Neural progenitor cell (in vitro differentiated cells): ENCODE data around the gene UBXN6. TPM values are rescaled to one million over a fixed set of nuclear protein-coding genes. Genes with fewer than 3 reads are reported as not detected.

Experiments
- DNase-seq: peaks from one replicate; pipeline ENCODE4 v3.0.0-alpha.2; 2016; ENCODE audit warnings: low spot score
- H2AFZ ChIP-seq: fragments of 200-600 bp; sonication (generic); replicated peaks from 2 replicates; pipeline ENCODE4 v1.6.1; 2016; ENCODE audit warnings: antibody characterized with exemption
- H3F3A ChIP-seq: fragments of 200-600 bp; sonication (generic); 2 replicates; pipeline ENCODE4 v1.6.1; 2016; ENCODE audit warnings: antibody characterized with exemption, low read depth
- H3K27ac ChIP-seq: fragments of 200-600 bp; sonication (generic); 2 replicates; pipeline ENCODE4 v1.5.1; 2016; ENCODE audit warnings: mild to moderate bottlenecking
- H3K27me3 ChIP-seq: fragments of 200-600 bp; sonication (generic); 2 replicates; pipeline ENCODE4 v1.6.1; 2016; ENCODE audit warnings: mild to moderate bottlenecking, moderate library complexity
- H3K36me3 ChIP-seq: fragments of 200-600 bp; sonication (generic); 2 replicates; pipeline ENCODE4 v1.5.1; 2016
- H3K4me1 ChIP-seq: fragments of 200-600 bp; sonication (generic); 2 replicates; pipeline ENCODE4 v1.6.1; 2016; ENCODE audit warnings: mixed run types
- H3K4me2 ChIP-seq: fragments of 200-600 bp; sonication (generic); 2 replicates; pipeline ENCODE4 v1.6.1; 2016
- H3K4me3 ChIP-seq: fragments of 200-600 bp; sonication (generic); 2 replicates; pipeline ENCODE4 v1.5.1; 2016
- H3K79me2 ChIP-seq: fragments of 200-600 bp; sonication (generic); 2 replicates; pipeline ENCODE4 v1.6.1; 2016; ENCODE audit warnings: low read depth
- H3K9ac ChIP-seq: fragments of 200-600 bp; sonication (generic); 2 replicates; pipeline ENCODE4 v1.6.1; 2016
- H3K9me3 ChIP-seq: fragments of 200-600 bp; sonication (generic); 2 replicates; pipeline ENCODE4 v1.5.1; 2016; ENCODE audit warnings: low read depth
- H4K20me1 ChIP-seq: fragments of 200-600 bp; sonication (generic); 2 replicates; pipeline ENCODE4 v1.6.1; 2016; ENCODE audit warnings: low read depth
- H3K27ac Mint-ChIP-seq: 3 replicates; pipeline ENCODE4 v1.8.0; 2021; ENCODE audit warnings: mixed read lengths
- H3K27me3 Mint-ChIP-seq: 2 replicates; pipeline ENCODE4 v1.8.0; 2022; ENCODE audit warnings: low read depth, mild to moderate bottlenecking, inconsistent platforms, moderate library complexity, mixed read lengths; ENCODE audit not compliant: insufficient read depth
- H3K36me3 Mint-ChIP-seq: 3 replicates; pipeline ENCODE4 v1.8.0; 2021; ENCODE audit warnings: mixed read lengths
- H3K4me1 Mint-ChIP-seq: 3 replicates; pipeline ENCODE4 v1.8.0; 2021; ENCODE audit warnings: mixed read lengths
- H3K4me3 Mint-ChIP-seq: 3 replicates; pipeline ENCODE4 v1.8.0; 2021; ENCODE audit warnings: mild to moderate bottlenecking, moderate library complexity, mixed read lengths
- H3K9me3 Mint-ChIP-seq: 3 replicates; pipeline ENCODE4 v1.8.0; 2020; ENCODE audit warnings: mixed read lengths
- EZH2 ChIP-seq: fragments of 200-600 bp; sonication (generic); IDR thresholded peaks from 2 replicates; pipeline ENCODE4 v1.6.1; 2017; ENCODE audit warnings: antibody characterized with exemption, mild to moderate bottlenecking, moderate library complexity
- EZH2phosphoT487 ChIP-seq: fragments of 200-600 bp; sonication (generic); IDR thresholded peaks from 2 replicates; pipeline ENCODE4 v1.6.1; 2017; ENCODE audit warnings: antibody characterized with exemption
- total RNA-seq: library from RNA; depleted of rRNA; stranded (reverse); fragments of >200 nt; gene quantifications from 2 replicates; pipeline ENCODE4 v1.2.3, GENCODE V29; 2015; ENCODE audit warnings: low replicate concordance
- TF ChIP-seq, protein P1 (sequence below): fragments of 200-600 bp; sonication (generic); IDR thresholded peaks from 2 replicates; pipeline ENCODE4 v1.5.1; 2017; ENCODE audit warnings: antibody characterized with exemption, mild to moderate bottlenecking

Gene UBXN6
- total RNA-seq, 1 donor from 2014 or later, result 24.9 TPM

- Mint-ChIP-seq H3K27ac (no peak overlapping the region), H3K27me3 (peaks cover 3% of the 10 kb centered on the region), H3K9me3 (no peaks in the 10 kb centered on the region), H3K4me3 (no peak overlapping the region), H3K4me1 (no peaks in the 10 kb centered on the region), H3K36me3 (peaks cover 2% of the 10 kb centered on the region)
- Histone ChIP-seq H4K20me1 (peaks cover 3% of the 10 kb centered on the region), H3K4me2 (no peak overlapping the region), H3K27ac (no peak overlapping the region), H3K9me3 (no peaks in the 10 kb centered on the region), H3K4me3 (no peak overlapping the region), H2AFZ (no peak overlapping the region), H3K36me3 (no peaks in the 10 kb centered on the region), H3K9ac (no peak overlapping the region), H3K4me1 (no peaks in the 10 kb centered on the region), H3F3A (peaks cover 4% of the 10 kb centered on the region), H3K79me2 (no peaks in the 10 kb centered on the region), H3K27me3 (no peaks in the 10 kb centered on the region)
- DNase-seq, result no peak
- TF ChIP-seq EZH2phosphoT487, result no peak
- TF ChIP-seq, protein P1, sequence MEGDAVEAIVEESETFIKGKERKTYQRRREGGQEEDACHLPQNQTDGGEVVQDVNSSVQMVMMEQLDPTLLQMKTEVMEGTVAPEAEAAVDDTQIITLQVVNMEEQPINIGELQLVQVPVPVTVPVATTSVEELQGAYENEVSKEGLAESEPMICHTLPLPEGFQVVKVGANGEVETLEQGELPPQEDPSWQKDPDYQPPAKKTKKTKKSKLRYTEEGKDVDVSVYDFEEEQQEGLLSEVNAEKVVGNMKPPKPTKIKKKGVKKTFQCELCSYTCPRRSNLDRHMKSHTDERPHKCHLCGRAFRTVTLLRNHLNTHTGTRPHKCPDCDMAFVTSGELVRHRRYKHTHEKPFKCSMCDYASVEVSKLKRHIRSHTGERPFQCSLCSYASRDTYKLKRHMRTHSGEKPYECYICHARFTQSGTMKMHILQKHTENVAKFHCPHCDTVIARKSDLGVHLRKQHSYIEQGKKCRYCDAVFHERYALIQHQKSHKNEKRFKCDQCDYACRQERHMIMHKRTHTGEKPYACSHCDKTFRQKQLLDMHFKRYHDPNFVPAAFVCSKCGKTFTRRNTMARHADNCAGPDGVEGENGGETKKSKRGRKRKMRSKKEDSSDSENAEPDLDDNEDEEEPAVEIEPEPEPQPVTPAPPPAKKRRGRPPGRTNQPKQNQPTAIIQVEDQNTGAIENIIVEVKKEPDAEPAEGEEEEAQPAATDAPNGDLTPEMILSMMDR, result no peak
- TF ChIP-seq EZH2, result no peak
These were observed 38.7 kb upstream of the UBXN6 start for GRCh38 chr19:4496304-4496703.

GRCh38 chr19:4495471-4495870 is 37.9 kb upstream of the UBXN6 start:
- no peak overlapping the region for H3K9ac ChIP-seq
- Mint-ChIP-seq H3K27me3 (peaks cover 3% of the 10 kb centered on the region), H3K36me3 (peaks cover 4% of the 10 kb centered on the region), H3K4me3 (no peak overlapping the region), H3K4me1 (no peaks in the 10 kb centered on the region), H3K27ac (no peak overlapping the region), H3K9me3 (no peaks in the 10 kb centered on the region)
- no peak overlapping the region for H3K4me2 ChIP-seq
- H3K27ac ChIP-seq, result no peak overlapping the region
- H3K79me2 ChIP-seq, result no peaks in the 10 kb centered on the region
- no peak for TF ChIP-seq EZH2phosphoT487
- TF ChIP-seq EZH2, result no peak
- TF ChIP-seq, protein P1, result no peak
- DNase-seq, result no peak
- peaks cover 4% of the 10 kb centered on the region for H3F3A ChIP-seq
- peaks cover 3% of the 10 kb centered on the region for H4K20me1 ChIP-seq
- H3K9me3 ChIP-seq, result no peaks in the 10 kb centered on the region
- H3K27me3 ChIP-seq, result no peaks in the 10 kb centered on the region
- H2AFZ ChIP-seq, result no peak overlapping the region
- H3K4me3 ChIP-seq, result no peak overlapping the region
- H3K36me3 ChIP-seq, result no peaks in the 10 kb centered on the region
- H3K4me1 ChIP-seq, result no peaks in the 10 kb centered on the region

DNA sequence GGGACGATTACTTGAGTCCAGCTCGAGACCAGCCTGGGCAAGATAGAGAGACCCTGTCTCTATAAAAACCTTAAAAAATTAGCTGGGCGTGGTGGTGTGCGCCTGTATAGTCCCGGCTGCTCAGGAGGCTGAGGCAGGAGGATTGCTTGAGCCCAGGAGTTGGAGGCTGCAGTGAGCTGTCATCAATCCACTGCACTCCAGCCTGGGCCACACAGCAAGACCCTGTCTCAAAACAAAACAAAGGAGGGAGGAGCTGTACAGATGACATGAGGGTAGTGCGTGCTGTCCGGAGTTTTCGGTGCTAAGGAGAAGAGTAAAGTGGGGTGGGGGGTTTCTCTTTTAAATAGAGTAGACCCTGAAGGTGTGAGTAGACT is 37.1 kb upstream of the UBXN6 start:
- Histone ChIP-seq H3K9me3 (no peaks in the 10 kb centered on the region), H3K4me2 (no peak overlapping the region), H3K4me1 (no peaks in the 10 kb centered on the region), H3K27me3 (no peaks in the 10 kb centered on the region), H4K20me1 (peaks cover 3% of the 10 kb centered on the region), H3K9ac (no peak overlapping the region), H3K36me3 (no peaks in the 10 kb centered on the region), H3K4me3 (no peak overlapping the region), H3F3A (peaks cover 4% of the 10 kb centered on the region), H3K79me2 (no peaks in the 10 kb centered on the region), H3K27ac (no peak overlapping the region), H2AFZ (no peak overlapping the region)
- no peak overlapping the region for H3K4me3 Mint-ChIP-seq
- peaks cover 3% of the 10 kb centered on the region for H3K27me3 Mint-ChIP-seq
- H3K4me1 Mint-ChIP-seq, result no peaks in the 10 kb centered on the region
- H3K27ac Mint-ChIP-seq, result peak overlapping the region; percentile 14
- TF ChIP-seq, protein P1, result no peak
- no peak for TF ChIP-seq EZH2
- no peak for TF ChIP-seq EZH2phosphoT487
- no peak for DNase-seq
- H3K9me3 Mint-ChIP-seq, result no peaks in the 10 kb centered on the region
- peaks cover 10% of the 10 kb centered on the region for H3K36me3 Mint-ChIP-seq
